ENCODE results near the gene SNAPC3.

Gene SNAPC3

DNA sequence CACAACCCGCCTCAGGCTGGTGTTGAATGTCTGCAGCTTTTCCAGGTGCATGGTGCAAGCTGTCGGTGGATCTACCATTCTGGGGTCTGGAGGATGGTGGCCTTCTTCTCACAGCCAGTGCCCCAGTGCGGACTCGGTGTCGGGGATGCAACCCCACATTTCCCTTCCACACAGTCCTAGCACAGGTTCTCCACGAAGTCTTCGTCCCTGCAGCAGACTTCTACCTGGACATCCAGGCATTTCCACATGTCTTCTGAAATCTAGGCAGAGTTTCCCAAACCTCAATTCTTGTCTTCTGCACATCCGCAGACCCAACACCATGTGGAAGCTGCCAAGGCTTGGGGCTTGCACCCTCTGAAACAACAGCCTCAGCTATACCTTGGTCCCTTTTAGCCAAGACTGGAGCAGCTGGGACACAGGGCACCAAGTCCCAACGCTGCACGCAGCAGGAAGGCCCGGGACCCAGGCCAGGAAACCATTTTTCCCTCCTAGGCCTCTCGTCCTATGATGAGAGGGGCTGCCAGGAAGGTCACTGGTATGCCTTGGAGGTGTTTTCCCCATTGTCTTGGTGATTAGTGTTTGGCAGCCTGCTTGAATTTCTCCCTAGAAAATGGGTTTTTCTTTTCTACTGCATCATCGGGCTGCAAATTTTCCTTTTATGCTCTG is 69.9 kb downstream of the SNAPC3 start:
- no peak for DNase-seq (ENCODE audit: low read depth)
- TF ChIP-seq, protein P1, sequence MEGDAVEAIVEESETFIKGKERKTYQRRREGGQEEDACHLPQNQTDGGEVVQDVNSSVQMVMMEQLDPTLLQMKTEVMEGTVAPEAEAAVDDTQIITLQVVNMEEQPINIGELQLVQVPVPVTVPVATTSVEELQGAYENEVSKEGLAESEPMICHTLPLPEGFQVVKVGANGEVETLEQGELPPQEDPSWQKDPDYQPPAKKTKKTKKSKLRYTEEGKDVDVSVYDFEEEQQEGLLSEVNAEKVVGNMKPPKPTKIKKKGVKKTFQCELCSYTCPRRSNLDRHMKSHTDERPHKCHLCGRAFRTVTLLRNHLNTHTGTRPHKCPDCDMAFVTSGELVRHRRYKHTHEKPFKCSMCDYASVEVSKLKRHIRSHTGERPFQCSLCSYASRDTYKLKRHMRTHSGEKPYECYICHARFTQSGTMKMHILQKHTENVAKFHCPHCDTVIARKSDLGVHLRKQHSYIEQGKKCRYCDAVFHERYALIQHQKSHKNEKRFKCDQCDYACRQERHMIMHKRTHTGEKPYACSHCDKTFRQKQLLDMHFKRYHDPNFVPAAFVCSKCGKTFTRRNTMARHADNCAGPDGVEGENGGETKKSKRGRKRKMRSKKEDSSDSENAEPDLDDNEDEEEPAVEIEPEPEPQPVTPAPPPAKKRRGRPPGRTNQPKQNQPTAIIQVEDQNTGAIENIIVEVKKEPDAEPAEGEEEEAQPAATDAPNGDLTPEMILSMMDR (conservative IDR thresholded peaks at IDR 0.05; ENCODE audit: low read depth, low read length): no peak

DNA sequence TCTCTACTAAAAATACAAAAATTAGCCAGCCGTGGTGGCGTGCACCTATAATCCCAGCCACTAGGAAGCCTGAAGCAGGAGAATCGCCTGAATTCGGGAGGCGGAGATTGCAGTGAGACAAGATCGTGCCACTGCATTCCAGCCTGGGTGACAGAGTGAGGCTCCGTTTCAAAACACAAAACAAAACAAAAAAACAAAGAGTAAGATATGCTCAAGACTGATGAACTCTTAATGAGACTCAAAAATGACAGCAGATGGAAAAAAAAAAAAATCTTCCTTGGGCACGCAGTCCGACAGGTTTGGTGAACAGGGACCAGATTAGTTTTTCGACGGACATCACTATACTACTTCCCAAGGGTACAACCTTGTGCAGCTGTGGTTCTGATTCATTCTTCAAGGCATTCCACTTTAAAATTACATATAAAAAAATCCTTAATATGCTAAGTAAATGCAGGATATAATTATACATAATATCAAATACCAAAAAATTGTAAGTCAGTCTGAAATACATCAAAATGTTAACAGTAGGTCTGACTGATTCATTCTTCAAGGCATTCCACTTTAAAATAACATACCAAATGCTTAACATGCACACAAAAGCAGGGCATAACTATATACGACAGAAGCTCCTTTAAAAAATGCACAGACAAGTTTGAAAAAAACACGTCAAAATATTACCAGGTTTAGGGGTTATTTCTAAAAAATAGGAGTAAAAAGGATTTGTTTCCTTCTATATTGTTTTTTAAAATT is 75.7 kb downstream of the SNAPC3 start:
- DNase-seq (ENCODE audit: low read depth): no peak
- H3K4me3 ChIP-seq (ENCODE audit: low read length): no peak overlapping the region
- TF ChIP-seq, protein P1 (conservative IDR thresholded peaks at IDR 0.05; ENCODE audit: low read depth, low read length): no peak

More for the DNA sequence above, 69.9 kb downstream of the SNAPC3 start:
- H3K4me3 ChIP-seq (ENCODE audit: low read length): no peak overlapping the region

DNA sequence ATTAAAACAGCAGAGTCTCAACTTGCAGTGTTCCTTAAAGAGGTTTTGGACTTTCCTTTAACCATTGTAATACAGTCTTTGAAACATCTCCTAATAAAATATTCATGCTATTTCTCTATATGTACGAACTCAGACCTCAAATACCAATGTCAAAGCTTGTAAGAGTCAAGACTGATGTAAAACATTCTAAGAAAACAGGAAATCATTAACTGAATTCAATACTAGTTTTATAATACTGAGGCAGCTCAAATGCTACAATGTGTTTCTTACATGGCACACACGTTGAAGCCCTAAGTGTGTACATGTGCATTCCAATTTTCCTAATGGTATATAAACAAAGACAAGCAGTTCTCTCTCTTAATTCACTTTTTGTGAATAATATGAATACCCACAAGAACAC is 76.5 kb downstream of the SNAPC3 start:
- no peak for DNase-seq (ENCODE audit: low read depth)
- H3K4me3 ChIP-seq (ENCODE audit: low read length): no peak overlapping the region
- TF ChIP-seq, protein P1 (conservative IDR thresholded peaks at IDR 0.05; ENCODE audit: low read depth, low read length): no peak

DNA sequence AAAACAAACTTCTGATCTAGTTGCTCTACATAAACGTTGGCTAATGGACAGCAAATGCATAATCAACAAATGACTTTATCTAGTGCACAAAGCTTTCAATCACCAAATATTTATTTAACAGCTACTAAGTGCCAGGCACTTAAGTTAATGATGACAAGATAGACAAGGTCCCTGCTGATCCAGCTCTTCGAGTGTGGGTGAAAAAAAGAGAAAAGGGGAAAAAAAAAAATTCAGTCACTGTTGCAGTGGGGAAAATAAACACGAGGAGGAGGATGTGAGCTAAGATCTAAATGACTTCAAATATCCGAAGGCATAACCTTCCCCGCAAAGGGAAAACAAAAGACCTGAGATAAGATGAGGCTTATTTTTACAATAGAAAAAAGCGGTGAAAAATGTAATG is 78.5 kb downstream of the SNAPC3 start:
- TF ChIP-seq, protein P1 (conservative IDR thresholded peaks at IDR 0.05; ENCODE audit: low read depth, low read length): no peak
- no peak overlapping the region for H3K4me3 ChIP-seq (ENCODE audit: low read length)
- DNase-seq (ENCODE audit: low read depth): no peak

DNA sequence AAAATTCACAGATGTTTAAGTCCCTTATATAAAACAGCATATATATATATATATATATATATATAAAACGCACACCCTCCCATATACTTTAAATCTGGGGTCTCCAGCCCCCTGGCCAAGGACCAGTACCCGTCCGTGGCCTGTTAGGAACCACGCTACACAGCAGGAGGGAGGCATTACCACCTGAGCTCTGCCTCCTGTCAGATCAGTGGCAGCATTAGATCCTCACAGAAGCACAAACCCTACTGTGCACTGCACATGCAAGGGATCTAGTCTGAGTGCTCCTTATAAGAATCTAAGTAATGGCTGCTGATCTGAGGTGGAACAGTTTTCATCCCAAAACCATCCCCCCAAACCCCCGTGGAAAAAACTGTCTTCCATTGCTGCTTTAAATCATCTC is 79.1 kb downstream of the SNAPC3 start:
- no peak for DNase-seq (ENCODE audit: low read depth)
- H3K4me3 ChIP-seq (ENCODE audit: low read length): no peak overlapping the region
- TF ChIP-seq, protein P1 (conservative IDR thresholded peaks at IDR 0.05; ENCODE audit: low read depth, low read length): no peak

DNA sequence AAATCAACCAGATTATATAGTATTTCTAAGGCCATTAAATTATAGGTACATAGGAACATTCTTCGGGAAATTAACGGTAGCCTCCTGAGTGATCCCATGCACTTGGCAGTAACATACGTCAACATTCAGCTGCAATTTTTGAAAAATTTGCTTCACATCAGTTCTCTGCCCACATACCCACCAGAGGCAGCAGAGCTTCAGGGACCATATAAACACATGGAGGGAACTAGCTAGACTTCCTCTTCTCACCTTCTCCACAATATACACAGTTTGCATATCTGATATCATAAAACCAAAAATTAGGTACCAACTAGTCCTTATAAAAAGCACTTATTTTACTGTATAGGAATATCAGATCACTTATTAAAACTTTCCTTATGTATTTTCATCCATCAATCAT is 83.2 kb downstream of the SNAPC3 start:
- no peak for DNase-seq (ENCODE audit: low read depth)
- TF ChIP-seq, protein P1 (conservative IDR thresholded peaks at IDR 0.05; ENCODE audit: low read depth, low read length): no peak
- no peak overlapping the region for H3K4me3 ChIP-seq (ENCODE audit: low read length)
